ENCODE measurements around the gene SLC22A5.

SLC22A5 gene

DNA sequence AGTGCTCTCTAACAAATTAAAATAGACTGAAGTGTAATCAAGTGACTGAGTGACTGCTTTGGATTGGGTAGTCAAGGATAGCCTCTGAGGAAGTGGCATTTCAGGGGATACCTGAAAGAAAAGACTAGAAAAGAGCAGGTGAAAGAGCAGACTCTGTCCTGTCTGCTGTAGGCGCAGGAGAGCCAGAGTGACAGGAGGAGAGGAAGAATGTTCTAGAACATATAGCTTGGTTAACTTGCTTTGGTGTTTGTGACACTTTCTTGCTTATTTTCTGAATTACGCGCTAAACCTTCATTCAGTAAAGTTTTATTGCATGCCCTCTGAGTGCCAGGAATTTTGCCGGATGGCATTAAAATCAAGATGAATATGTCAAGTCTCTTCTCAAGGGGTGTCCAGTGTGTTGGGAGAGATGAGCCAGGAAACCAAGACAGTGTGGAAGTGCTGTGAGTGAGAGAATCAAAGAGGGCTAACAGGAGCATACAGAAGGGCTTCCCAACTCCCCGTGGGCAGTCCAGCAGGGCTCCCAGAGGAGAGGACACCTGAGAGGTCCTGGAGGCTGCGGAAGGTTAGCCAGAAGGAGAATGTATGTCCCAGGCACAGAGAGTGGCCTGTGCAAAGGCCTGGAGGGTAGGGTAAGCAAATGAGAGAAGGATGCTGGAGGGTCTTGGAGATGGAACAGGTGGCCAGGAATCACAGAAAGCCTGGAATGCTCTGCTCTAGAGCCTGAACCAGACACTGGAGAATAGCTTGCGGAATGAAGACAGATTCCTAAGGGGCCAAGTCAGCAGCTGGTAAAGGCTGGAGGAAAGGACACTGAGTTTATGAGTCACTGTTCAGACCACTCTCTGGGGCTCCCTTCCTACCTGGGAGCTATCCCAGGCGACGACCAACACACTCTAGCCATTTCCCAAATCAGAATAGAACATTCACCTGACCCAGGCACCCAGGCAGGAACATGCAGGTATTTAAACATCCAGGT lies 59.3 kb downstream of the SLC22A5 start:
- Histone ChIP-seq H3K4me1 (ENCODE audit: low read depth, poor library complexity, severe bottlenecking) (peaks cover 98% of the 10 kb centered on the region), H2AFZ (ENCODE audit: low read depth) (no peak overlapping the region), H4K20me1 (ENCODE audit: insufficient read depth) (no peaks in the 10 kb centered on the region), H3K4me2 (peak overlapping the region; percentile 100), H3K4me3 (IDR thresholded peaks at IDR 0.05; ENCODE audit: insufficient read depth, low read depth, low read length) (no peak overlapping the region), H3K9ac (peak overlapping the region; percentile 87), H3K27me3 (ENCODE audit: insufficient read depth, low read depth) (no peaks in the 10 kb centered on the region), H3K36me3 (ENCODE audit: insufficient read depth) (no peaks in the 10 kb centered on the region), H3K27ac (peak overlapping the region; percentile 100), H3K79me2 (ENCODE audit: insufficient read depth, low read depth) (peaks cover 40% of the 10 kb centered on the region)
- TF ChIP-seq, protein P1, sequence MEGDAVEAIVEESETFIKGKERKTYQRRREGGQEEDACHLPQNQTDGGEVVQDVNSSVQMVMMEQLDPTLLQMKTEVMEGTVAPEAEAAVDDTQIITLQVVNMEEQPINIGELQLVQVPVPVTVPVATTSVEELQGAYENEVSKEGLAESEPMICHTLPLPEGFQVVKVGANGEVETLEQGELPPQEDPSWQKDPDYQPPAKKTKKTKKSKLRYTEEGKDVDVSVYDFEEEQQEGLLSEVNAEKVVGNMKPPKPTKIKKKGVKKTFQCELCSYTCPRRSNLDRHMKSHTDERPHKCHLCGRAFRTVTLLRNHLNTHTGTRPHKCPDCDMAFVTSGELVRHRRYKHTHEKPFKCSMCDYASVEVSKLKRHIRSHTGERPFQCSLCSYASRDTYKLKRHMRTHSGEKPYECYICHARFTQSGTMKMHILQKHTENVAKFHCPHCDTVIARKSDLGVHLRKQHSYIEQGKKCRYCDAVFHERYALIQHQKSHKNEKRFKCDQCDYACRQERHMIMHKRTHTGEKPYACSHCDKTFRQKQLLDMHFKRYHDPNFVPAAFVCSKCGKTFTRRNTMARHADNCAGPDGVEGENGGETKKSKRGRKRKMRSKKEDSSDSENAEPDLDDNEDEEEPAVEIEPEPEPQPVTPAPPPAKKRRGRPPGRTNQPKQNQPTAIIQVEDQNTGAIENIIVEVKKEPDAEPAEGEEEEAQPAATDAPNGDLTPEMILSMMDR (conservative IDR thresholded peaks at IDR 0.05; ENCODE audit: low read depth, low read length), result no peak

DNA sequence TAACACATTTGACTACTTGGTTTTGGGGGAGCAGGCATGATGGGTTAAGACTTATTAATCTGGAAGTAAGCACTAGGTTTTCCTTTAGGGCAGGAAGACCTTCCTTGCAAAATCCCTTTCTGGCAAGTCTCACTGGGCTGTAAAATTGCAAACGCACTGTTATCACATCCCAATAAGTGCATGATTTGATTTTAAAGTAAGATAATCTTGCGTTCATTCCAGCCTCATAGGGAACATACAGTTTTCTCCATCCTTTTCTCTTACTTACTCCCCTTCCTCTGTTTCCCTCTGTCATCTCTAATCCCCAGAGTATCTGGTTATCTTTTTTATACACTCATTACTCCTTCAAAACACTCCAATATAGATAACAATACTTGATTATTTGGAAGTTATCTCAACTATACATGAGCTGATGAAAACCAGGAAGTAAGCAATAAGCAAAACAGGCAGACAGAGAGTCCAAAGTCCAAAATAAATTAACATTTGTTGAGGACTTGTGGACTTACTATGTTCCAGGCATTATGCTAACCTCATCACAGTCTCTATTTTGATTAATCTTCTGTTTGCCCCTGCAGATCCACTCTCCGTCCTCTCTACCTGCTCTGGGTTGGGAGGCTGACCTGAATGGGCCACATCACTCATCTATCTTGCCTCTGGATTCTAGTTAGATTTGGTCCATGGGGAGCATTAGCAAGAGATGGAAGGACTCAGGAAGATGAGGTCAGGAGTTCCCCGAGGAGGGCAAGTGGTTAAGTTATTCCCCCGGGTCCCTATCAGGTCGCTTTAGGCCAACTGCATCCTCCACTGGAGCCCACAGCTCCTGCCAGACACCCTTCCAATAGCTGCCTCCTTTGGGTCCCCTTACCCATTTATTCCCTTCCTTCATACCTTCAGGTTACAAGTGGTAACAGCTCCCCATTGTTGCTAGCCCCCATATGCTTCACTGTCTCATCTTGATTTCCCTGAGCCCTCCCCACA lies 60.2 kb downstream of the SLC22A5 start:
- H3K4me2 ChIP-seq, result peak overlapping the region; percentile 100
- H3K9ac ChIP-seq, result no peak overlapping the region

DNA sequence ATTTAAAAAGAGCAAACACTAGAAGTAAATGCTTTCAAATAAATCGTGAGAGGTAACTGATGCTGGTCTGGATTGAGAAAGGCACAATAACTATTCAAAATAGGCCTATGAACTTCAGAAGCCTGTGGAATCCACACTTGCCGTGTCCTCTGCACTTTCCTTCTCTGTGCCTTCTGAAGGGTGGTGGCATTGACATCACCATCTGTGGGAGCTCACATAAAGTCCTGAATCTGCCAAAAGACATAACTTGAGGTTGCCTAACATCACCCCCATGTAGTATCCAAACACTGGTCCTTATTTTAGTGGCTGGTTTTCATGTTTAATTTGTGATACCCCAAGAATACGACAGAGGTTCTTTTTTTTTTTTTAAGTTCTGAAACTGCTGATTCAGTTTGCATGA lies 61.2 kb downstream of the SLC22A5 start:
- Histone ChIP-seq H3K4me3 (IDR thresholded peaks at IDR 0.05; ENCODE audit: insufficient read depth, low read depth, low read length) (no peak overlapping the region), H3K36me3 (ENCODE audit: insufficient read depth) (no peaks in the 10 kb centered on the region), H4K20me1 (ENCODE audit: insufficient read depth) (no peaks in the 10 kb centered on the region), H3K4me1 (ENCODE audit: low read depth, poor library complexity, severe bottlenecking) (peaks cover 89% of the 10 kb centered on the region), H3K27me3 (ENCODE audit: insufficient read depth, low read depth) (no peaks in the 10 kb centered on the region), H3K4me2 (peak overlapping the region; percentile 100), H2AFZ (ENCODE audit: low read depth) (no peak overlapping the region), H3K79me2 (ENCODE audit: insufficient read depth, low read depth) (peaks cover 24% of the 10 kb centered on the region; the same call in 1 of the 2 replicates), H3K27ac (peak overlapping the region; percentile 12; the same call in 1 of the 2 replicates), H3K9ac (no peak overlapping the region)
- TF ChIP-seq, protein P1 (conservative IDR thresholded peaks at IDR 0.05; ENCODE audit: low read depth, low read length), result no peak

More for the DNA sequence above, 60.2 kb downstream of the SLC22A5 start:
- no peak overlapping the region for H2AFZ ChIP-seq (ENCODE audit: low read depth)
- peak overlapping the region; percentile 100; the same call in 1 of the 2 replicates for H3K27ac ChIP-seq
- no peaks in the 10 kb centered on the region for H3K27me3 ChIP-seq (ENCODE audit: insufficient read depth, low read depth)
- peaks cover 32% of the 10 kb centered on the region for H3K79me2 ChIP-seq (ENCODE audit: insufficient read depth, low read depth)
- no peak overlapping the region for H3K4me3 ChIP-seq (IDR thresholded peaks at IDR 0.05; ENCODE audit: insufficient read depth, low read depth, low read length)
- no peaks in the 10 kb centered on the region for H4K20me1 ChIP-seq (ENCODE audit: insufficient read depth)
- peaks cover 98% of the 10 kb centered on the region for H3K4me1 ChIP-seq (ENCODE audit: low read depth, poor library complexity, severe bottlenecking)
- TF ChIP-seq, protein P1 (conservative IDR thresholded peaks at IDR 0.05; ENCODE audit: low read depth, low read length), result no peak
- H3K36me3 ChIP-seq (ENCODE audit: insufficient read depth), result no peaks in the 10 kb centered on the region

DNA sequence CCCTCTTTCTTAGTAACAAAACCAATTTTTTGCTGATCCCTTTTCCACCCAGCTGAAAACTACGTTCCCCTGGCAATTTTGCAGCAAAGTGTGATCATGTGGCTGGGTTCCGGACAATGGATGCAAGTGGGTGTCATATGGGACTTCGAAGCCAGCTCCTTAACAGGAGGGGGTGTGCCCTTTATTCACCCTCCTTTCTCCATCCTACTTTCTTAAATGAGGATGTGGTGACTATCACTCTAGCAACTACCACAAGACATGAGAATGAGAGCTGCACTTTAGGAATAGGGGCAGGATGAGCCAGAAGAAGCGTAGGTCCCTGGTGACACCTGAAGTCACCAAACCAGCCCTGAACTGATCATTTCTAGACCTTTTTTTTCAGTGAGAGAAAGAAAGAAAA lies 62.1 kb downstream of the SLC22A5 start:
- Histone ChIP-seq H3K4me1 (ENCODE audit: low read depth, poor library complexity, severe bottlenecking) (peaks cover 87% of the 10 kb centered on the region), H3K27ac (peak overlapping the region; percentile 12; the same call in 1 of the 2 replicates), H3K9ac (no peak overlapping the region), H3K4me3 (IDR thresholded peaks at IDR 0.05; ENCODE audit: insufficient read depth, low read depth, low read length) (no peak overlapping the region), H3K79me2 (ENCODE audit: insufficient read depth, low read depth) (peaks cover 24% of the 10 kb centered on the region; the same call in 1 of the 2 replicates), H3K36me3 (ENCODE audit: insufficient read depth) (no peaks in the 10 kb centered on the region), H3K27me3 (ENCODE audit: insufficient read depth, low read depth) (no peaks in the 10 kb centered on the region), H4K20me1 (ENCODE audit: insufficient read depth) (no peaks in the 10 kb centered on the region), H2AFZ (ENCODE audit: low read depth) (no peak overlapping the region), H3K4me2 (peak overlapping the region; percentile 100; the same call in 1 of the 2 replicates)
- TF ChIP-seq, protein P1 (conservative IDR thresholded peaks at IDR 0.05; ENCODE audit: low read depth, low read length), result no peak

Measured in KMS-11 (cell line).